GM18907 (cell line): ENCODE results near the gene ADAMTS18.

Source experiments
- ATAC-seq: cut with Tn5 transposase; IDR thresholded peaks from one replicate; pipeline ENCODE4 v1.9.1; 2021; ENCODE audit warnings: mild to moderate bottlenecking, moderate library complexity; ENCODE audit not compliant: unreplicated experiment

The ADAMTS18 gene

DNA sequence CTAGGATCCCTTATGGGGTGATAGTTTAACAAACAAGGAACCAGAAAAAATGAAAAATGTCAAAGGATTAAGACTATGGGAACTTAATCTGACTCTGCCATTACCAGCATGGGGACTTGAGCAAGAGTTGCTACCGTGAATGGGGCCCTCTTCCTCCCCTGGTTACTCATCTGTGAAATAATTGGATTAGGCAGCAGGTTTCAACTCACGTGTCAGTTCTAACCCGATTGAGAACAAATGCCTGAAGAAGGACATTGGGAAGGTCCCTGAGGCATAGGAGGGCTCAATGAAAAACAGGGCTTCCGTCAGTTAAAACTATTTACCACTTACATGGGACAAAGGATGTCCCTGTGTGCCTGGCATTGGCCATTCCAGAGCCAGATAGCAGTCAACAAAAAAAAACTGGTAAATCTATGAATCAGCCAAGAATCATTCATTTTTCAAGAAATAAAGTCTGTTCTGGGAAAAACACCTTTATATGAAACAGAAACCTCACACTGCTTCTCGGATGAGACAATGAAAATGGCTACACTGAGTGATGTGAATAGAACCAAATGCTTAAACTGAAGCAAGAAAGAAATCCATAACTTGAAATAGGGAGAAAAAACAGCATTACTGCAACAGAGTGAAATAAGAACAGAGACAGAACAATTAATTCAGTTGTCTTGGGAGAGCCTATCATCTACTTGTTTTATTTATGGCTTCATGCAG lies 104.3 kb downstream of the ADAMTS18 start:
- no peak for ATAC-seq

DNA sequence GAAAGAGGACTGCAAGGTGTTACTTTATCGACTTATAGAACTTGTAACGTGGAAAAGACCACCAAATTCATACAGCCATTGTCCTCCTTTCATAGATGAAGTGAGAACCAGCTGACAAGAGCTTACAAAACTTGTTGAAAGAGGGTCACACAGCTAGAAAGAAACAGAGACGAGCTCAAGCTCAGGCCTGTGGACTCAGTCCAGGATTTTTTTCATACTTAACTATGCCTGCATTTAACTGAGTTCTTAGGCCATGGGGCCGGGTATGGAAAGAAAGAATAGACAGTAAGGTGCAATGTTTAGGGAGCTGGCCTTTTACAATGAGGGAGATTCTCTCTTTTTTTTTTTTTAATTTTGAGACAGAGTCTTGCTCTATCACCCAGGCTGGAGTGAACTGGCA lies 106.1 kb downstream of the ADAMTS18 start:
- ATAC-seq = no peak

DNA sequence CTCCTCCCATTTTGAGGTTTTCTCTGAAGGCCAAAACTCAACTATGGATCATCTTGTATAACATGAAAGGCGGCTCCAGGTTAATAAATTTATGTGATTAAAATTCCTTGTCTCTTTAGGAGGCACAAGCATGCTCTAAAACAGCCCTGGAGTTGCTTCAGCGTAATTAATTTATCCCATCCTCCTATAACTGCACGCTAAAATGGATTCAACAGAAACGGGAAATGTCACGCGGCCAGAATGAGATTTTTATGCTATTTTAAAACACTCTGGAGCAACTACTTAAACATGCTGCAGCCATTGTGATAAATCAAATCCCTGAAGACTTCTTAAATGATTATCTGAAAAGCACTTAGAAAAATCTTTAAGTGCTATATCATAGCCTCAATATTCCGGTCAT lies 106.6 kb downstream of the ADAMTS18 start:
- no peak for ATAC-seq

DNA sequence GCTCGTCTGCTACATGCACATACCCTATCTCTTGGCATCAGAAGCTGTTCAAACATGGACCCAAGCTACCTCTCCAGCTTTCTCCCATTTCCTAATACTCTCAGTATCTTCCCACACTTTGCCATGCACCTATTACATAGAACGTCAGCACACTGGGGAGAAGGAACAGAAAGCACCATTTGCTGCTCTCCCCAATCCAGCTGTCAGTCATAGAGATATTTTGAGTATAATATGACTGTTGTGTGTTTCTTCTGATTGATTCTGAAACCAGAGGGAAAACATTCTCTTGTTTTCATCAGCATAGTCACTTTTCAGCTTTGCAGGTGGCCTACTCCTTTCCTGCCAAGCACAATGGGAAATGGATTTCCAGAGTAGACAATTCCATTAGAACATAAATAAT lies 107.1 kb downstream of the ADAMTS18 start:
- no peak for ATAC-seq

DNA sequence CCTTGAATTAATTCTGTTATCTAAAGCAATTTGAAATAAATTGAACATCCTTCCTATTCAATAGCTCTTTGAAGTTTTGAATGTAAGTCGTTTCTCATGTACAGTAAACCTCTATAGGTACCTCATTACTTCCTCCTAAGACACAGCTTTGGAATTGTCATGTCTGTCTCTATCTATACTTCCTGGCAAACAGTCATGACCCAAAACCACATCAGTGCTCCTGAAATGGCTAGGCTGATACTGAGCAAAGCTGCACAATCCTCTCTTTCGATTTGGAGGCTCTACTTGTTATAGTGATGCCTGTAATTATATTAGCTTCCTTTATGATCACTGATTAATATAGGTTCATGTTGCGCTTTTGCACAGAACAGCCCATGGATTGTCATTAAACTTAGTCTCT lies 110.1 kb downstream of the ADAMTS18 start:
- ATAC-seq = no peak

DNA sequence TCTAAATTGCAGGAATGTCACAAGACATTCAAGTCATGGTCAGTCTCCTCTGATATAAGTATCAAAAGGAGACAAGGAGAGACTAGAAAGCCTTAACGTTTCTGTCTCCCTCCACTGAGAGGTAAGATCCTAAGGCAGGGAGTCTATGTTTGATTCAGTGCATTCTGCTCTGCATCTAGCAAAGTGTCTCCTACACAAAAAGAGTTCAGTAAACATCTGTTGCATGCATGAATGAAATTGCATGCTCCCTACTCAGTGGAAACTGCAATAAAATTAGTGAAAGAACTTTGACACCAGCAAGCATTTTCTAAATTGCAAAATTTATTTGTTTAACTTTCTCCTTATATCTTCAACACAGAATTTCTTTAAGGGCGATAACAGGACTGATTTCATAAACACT lies 111.1 kb downstream of the ADAMTS18 start:
- ATAC-seq = no peak

DNA sequence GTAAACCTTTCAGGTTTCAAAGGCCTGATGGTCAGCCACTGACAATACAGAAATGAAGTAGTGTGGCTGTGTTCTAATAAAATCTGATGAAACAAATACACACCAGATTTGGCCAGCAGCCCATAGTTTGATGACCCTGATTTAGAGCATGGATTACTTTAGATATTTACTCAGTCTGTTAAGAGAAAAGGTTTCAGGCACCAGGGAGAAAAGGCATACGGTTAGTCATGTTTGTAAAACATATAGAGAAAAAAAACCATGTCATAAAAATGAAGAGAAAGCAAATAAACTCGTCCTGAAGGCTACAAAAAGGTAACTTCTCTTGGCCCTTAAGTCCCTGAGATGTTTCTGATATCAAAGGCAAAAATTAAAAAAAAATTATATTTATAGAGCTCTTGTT lies 112.1 kb downstream of the ADAMTS18 start:
- no peak for ATAC-seq

DNA sequence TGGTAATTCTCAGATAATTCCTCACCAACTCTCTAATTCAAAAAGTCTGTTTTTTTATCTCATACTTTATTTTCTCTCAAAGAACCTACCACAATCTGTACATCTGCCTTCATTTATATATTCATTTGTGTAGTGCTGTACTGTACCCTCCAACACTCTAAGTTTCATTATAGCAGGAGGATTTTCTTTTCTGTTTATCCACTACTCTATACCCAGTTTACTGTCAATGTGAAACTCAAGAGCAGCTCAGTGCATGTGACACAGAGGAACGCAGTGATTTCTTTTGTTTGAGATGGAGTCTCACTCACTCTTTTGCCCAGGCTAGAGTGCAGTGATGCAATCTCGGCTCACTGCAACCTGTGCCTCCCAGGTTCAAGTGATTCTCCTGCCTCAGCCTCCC lies 117.8 kb downstream of the ADAMTS18 start:
- no peak for ATAC-seq

DNA sequence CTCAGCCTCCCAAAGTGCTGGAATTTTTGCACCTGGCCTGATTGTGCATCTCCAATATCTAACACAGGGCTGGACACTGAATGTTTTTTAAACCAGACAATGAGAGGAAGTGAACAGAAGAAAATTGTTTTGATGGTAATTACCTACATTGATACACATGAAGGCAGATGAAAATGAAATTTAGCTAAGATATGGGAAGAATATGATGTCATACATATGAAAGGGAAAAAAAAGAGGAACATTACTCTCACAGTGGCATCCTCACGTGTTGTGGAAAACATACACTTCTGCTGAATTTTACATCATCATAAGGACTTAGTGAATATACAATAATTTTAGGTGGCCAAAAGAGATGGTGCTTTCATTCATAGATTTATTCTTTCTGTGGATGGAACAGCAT lies 124.0 kb downstream of the ADAMTS18 start:
- no peak for ATAC-seq

DNA sequence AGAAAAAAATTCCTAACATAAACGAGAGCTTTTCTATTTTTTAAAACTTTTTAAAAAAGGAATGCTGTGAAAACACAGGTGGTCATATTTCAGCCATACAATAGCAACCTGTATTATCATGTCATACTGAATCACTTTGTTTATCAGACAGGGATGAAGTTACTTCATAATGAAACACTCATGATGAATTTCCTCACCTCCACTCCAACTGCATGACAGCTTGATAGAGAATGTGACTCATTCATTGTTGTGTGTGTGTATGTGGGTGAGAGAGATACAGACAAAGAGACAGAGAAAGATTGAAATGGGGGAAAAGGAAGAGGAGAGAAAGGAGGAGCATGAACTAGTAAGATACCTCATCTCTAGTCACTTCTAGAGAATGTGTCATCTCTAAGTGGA lies 126.7 kb downstream of the ADAMTS18 start:
- ATAC-seq = no peak

DNA sequence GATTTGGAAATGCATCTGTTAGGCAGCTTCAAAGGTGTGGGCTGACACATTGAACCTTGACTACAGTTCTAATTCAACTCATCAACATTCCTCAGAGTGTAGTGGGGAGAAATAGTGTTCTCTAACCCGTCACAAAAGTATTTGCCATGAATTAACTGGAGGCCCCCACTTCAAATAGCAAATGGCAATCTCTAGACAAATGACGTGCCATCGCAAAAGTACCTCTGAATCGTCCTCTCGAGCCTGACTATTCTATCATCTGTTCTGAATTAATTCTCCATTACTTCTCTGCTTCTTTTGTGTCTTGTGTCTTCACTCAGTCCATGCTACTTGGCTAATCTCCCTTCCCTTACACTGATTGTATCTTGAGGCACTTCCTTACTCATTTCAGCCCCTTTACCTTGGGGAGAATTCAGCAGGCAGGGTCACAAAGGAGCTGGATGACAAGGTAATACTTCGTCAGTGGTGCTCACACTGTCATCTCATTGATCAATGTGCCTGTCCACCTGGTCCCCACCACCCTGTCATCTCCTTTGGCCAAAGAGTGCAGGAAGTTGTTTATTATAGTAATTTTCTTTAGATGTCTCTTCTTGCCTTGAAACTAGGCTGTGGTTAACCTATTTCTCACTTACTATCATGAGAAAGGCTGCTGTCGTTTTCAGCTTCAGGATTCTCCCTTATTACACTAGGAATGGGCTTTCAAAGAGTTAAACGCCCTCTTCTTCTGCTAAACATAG lies 127.2 kb downstream of the ADAMTS18 start:
- ATAC-seq = no peak

DNA sequence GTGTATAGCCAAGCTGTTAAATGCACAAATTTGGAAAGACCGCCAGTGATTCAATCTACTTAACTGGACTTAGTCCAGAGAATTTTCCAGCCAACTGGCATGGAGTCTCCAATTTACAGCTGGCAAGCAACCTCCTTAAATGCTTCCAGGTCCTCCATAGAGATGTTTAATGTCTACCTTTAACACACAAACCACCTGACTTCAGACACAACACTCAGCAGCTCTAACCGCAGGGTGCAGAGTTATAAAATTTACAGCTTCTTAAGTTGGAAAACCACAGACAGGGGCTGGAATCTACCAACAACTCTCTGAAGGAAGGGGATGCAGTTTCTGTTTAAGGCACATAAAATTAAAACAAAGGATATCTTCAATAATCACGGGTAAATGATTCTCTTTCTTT lies 128.8 kb downstream of the ADAMTS18 start:
- ATAC-seq = no peak

DNA sequence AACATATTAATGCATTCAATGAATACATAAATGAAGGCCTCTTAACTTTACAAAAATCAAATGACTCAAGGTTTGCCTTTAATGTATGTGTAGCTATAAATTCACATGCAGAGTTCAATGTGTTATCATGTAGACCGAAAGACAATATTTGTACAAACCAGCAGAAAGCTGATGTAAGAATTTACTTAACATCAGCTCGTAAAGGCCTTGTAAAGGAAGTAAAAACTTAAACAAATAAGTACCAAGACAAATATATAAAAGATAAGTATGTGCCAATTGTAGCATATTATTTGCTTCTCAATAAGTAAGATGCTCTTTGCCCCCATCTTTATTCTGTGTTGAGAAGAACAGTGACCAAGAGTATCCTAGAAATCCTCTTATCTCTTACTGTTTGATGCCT lies 130.0 kb downstream of the ADAMTS18 start:
- ATAC-seq = no peak

DNA sequence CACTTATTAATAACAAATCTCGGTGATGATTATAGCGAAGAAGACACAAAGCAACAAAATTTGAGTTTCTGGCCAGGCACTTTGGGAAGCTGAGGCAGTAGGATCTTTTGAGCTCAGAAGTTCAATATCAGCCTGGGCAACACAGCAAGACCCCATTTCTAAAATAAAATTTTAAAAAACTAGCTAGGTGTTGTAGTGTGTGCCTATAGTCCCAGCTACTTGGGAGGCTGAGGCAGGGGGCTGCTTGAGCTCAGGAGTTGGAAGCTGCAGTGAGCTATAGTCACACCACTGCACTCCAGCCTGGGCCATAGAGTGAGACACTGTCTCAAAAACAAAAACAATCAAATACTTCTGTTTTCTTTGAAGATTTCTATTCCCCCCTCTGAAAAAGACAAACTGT lies 130.7 kb downstream of the ADAMTS18 start:
- ATAC-seq = no peak

DNA sequence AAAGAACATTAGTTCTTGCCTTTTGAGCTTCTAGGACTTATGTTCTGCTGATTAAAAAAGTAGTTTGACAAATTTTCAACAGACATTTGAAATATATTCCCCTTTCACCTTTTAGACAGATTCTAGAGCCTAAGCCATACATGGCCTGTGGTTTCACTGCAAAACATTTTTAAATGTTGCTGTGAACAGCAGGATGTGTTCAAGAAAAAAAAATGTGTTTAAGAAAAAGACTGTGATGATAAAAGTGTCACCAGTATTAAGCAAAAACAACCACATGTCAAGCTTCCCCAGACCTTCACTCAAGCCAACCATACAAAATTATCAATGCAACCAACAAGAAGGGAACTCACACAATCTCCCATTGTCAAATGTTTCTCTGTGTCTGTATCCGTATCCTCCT lies 132.2 kb downstream of the ADAMTS18 start:
- ATAC-seq = no peak

DNA sequence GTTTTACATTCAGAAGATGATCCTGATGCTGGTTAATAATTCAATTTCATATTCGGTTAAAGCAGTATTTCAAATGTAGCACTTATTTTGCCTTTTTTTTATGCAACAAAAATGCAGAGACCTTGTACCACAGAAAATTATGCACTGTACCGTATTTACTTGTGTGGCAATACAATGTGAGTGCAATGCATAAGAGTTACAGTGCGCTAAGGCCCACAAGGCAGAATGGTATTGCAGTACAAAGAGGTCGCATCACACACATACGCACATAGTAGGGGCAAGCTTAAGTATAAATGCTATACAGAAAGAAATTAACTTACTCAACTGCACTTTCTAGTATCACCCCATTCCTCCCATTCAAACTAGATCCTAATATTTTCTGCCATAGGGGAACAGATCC lies 132.6 kb downstream of the ADAMTS18 start:
- ATAC-seq = no peak

DNA sequence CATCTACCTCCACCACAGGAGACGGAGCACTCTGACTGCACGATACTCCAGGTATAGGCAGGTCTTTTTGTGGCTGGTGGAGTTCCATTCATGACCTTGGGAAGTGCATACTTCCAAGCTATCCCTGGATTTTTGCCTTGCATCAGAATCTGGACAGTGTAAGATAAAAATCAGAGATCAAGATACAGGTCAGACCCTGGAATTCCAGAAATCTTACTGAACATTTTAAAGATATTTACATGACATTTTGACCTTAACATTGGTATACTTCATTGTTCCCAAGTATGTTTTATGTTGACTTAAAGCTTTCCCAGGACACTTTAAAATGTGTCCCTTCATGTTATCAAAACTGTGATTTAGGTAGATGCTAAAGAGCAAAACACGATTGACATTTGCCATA lies 134.6 kb downstream of the ADAMTS18 start:
- ATAC-seq = no peak

DNA sequence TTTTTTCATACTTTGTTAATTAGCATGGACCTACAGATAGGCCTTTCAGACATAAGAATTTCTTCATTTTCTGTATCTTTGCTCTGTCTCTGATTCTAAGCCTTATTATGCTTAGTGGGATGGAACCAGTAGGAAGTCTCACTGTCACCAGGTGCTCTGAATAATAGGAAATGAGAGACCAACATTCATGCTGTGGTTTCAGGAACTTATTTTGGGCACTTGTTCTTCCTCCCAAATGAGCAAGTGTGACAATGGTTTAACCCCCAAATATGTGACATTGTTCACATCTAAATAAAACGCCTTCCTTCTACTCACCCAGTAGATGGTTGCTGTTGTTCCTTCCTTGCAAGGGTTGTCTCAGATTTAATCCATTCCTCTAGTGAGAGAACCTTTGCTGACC lies 135.4 kb downstream of the ADAMTS18 start:
- no peak for ATAC-seq

DNA sequence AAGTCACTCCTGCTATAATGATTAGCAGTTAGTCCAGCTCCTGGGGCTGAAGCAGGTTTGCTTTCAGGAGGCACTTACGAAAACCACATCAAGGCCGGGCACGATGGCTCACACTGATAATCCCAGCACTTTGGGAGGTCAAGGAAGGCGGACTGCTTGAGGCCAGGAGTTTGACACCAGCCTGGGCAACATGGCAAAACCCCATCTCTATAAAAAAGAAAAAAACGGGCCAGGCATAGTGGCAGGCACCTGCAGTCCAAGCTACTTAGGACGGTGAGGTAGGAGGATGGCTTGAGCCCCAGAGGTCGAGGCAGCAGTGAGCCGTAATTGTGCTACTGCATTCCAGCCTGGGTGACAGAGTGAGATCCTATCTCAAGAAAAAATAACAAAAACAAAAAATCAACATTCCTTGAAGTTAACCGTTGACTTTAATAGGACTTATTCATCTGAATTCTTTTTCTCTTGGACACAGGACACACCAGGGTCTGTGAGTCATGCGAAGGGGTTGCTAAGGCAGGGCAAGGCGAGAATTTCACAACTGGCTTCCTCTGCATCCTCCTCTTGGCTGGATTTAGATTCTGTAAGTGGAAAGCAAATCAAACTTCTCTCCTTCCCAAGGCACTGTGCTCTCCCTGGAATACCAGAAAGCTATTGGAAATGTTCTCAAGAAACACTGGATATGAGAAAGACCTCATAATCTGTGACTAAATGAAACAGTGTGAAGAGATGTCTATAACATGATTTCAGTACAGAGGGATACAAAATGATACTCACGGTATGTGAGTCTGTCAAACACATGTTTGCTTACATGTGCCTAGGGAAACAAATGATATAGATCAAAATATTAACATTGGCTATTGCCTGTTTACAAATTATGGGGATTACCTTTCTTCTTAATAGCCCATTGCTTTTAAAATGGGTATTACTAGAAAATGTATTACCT lies 136.1 kb downstream of the ADAMTS18 start:
- no peak for ATAC-seq

DNA sequence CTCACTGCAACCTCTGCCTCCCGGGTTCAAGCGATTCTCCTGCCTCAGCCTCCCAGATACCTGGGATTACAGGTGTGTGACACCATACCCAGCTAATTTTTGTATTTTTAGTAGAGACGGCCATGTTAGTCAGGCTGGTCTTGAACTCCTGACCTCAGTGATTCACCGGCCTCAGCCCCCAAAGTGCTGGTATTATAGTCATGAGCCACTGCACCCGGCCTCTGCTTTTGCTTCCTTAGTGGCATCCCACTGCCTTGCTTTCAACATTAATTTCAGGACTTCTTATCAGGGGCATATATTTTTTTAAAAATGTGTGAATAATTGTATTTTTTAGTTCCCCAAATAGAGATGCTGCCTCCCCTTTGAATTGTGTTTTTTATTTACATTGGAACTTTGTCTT lies 136.8 kb downstream of the ADAMTS18 start:
- ATAC-seq = no peak

DNA sequence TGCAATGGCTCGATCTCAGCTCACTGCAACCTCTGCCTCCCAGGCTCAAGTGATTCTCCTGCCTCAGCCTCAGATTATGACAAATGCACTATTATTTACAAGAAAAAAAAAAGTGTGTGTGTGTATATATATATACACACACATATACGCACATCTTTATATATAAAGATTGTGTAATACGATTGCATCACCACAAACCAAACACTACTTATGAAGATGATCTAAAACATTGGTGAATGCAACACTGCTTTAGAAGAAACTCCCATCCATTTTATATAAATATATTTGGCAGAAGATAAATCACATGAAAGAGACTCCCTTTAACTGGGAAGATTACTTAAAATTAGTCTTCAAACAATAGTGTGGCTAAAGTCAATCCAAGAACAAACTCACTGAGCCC lies 138.9 kb downstream of the ADAMTS18 start:
- ATAC-seq = no peak
